HL-60 (cell line): Measurements from ENCODE around the gene TSHZ2.

Experiments used
- DNase-seq, 2 experiments: peaks; one replicate each; pipeline ENCODE4 v3.0.0-alpha.2; 2010 to 2020; ENCODE audit warnings: low read depth in 1 of 2, low spot score in 1 of 2
- H3K27ac ChIP-seq: fragments of 250-450 bp; sonication (Bioruptor Pico); replicated peaks from 2 replicates; pipeline ENCODE4 v1.5.1; 2020; ENCODE audit warnings: mild to moderate bottlenecking, moderate library complexity
- H3K27me3 ChIP-seq: fragments of 250-450 bp; sonication (Bioruptor Pico); 2 replicates; pipeline ENCODE4 v1.5.1; 2021; ENCODE audit warnings: mild to moderate bottlenecking, moderate library complexity; ENCODE audit not compliant: insufficient read depth, poor library complexity, severe bottlenecking
- H3K4me3 ChIP-seq: replicated peaks from 2 replicates; pipeline ENCODE4 v1.5.1; 2011; ENCODE audit warnings: mild to moderate bottlenecking, control low read depth, low read length; ENCODE audit not compliant: insufficient read depth
- CTCF ChIP-seq: IDR thresholded peaks from one replicate; pipeline ENCODE4 v1.5.1; 2011; ENCODE audit warnings: low read length, control low read depth, inconsistent platforms; ENCODE audit not compliant: insufficient read depth
- GABPA ChIP-seq: IDR thresholded peaks from 2 replicates; pipeline ENCODE4 v1.6.1; 2012; ENCODE audit warnings: low read depth
- POLR2AphosphoS5 ChIP-seq: IDR thresholded peaks from 2 replicates; pipeline ENCODE4 v1.6.1; 2012; ENCODE audit warnings: low read depth
- REST ChIP-seq: IDR thresholded peaks from 2 replicates; pipeline ENCODE4 v1.6.1; 2012; ENCODE audit warnings: low read depth; ENCODE audit not compliant: insufficient replicate concordance
- SPI1 ChIP-seq: IDR thresholded peaks from 2 replicates; pipeline ENCODE4 v1.6.1; 2012; ENCODE audit warnings: low read depth, mild to moderate bottlenecking, borderline replicate concordance

TSHZ2 gene

GRCh38 chr20:52972965-52973819 lies 1.0 kb downstream of the TSHZ2 start:
- TF ChIP-seq POLR2AphosphoS5: no peak
- no peak for TF ChIP-seq SPI1
- TF ChIP-seq REST: no peak
- TF ChIP-seq GABPA: no peak
- no peak for TF ChIP-seq CTCF
- peaks cover 40% of the 10 kb centered on the region for H3K27me3 ChIP-seq
- no peak for DNase-seq
- no peak overlapping the region for H3K27ac ChIP-seq
- no peak overlapping the region for H3K4me3 ChIP-seq

GRCh38 chr20:52974179-52974594 lies 2.0 kb downstream of the TSHZ2 start:
- TF ChIP-seq CTCF: no peak
- no peak for TF ChIP-seq REST
- no peak for TF ChIP-seq POLR2AphosphoS5
- TF ChIP-seq SPI1: no peak
- TF ChIP-seq GABPA: no peak
- Histone ChIP-seq H3K27ac (no peak overlapping the region), H3K27me3 (peaks cover 40% of the 10 kb centered on the region), H3K4me3 (no peak overlapping the region)
- DNase-seq: no peak

GRCh38 chr20:52975029-52975732 lies 3.0 kb downstream of the TSHZ2 start:
- no peak for TF ChIP-seq CTCF
- H3K4me3 ChIP-seq: no peak overlapping the region
- no peak overlapping the region for H3K27ac ChIP-seq
- DNase-seq: no peak
- H3K27me3 ChIP-seq: peaks cover 39% of the 10 kb centered on the region
